ENCODE measurements around the gene XXYLT1.

XXYLT1 gene

DNA sequence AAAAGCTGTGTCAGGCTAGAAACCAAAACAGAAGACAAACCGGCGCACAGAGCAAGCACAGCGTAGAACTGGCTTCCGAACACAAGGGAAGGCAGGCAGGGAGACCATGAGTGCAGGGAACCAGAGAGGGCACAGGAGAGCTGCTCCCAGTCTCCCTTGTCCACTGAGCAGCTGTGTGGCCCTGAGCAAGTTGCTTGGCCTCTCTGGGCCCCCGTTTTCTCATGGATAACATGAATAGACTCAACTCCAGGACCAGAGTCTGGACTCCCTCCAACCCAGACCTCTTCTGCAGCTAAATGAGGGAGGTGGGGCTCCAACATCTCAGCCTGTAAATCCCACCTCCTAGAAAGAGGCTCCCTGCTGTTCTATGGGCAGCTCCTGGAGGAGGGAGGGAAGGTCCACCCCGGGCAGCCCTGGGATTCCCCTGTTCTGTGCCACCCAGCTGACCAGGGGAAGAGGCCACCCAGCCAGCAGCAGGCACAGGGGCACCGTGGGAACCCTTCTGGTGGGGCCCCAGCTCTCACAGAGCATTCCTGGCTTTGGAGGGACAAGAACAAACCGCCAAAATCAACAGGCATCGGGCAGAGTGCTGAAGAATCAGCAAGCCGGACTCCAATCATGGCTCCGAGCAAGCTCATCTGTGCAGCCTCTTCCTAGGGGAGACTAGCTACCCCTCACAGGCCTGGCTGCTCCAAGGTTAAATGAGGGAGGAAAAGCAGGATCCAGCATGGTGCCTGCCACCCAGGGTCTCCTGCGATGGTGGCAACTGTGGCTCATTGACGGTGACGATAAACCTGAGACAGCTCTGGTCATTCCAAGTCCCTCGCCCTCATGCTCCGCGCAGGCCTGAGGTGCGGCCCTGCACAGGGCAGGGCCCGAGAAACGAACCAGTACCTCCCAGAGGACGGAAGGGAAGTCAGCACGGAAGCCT is 15.1 kb downstream of the XXYLT1 start:
- Histone ChIP-seq H2AFZ (ENCODE audit: low read depth, low read length, severe bottlenecking) (no peak overlapping the region), H3K9me2 (replicated peaks; ENCODE audit: insufficient read depth, low read length) (no peaks in the 10 kb centered on the region), H3K36me3 (ENCODE audit: low read length) (no peaks in the 10 kb centered on the region), H3K9ac (ENCODE audit: low read length) (no peak overlapping the region), H3K27me3 (ENCODE audit: low read length) (no peaks in the 10 kb centered on the region), H3K9me3 (ENCODE audit: insufficient read depth, low read length) (no peaks in the 10 kb centered on the region), H3K27ac (ENCODE audit: low read depth, low read length) (no peak overlapping the region), H3F3A (ENCODE audit: insufficient read depth) (no peaks in the 10 kb centered on the region; the same call in 1 of the 2 replicates), H4K20me1 (ENCODE audit: low read depth, low read length) (no peaks in the 10 kb centered on the region), H3K4me3 (ENCODE audit: insufficient read depth, low read length, poor library complexity, severe bottlenecking) (no peak overlapping the region), H3K79me2 (ENCODE audit: insufficient read depth, low read length) (no peaks in the 10 kb centered on the region), H3K4me2 (ENCODE audit: low read depth, low read length, poor library complexity, severe bottlenecking) (no peak overlapping the region)
- no peak for TF ChIP-seq EZH2phosphoT487 (conservative IDR thresholded peaks at IDR 0.05; ENCODE audit: low read length)
- TF ChIP-seq, protein P1, sequence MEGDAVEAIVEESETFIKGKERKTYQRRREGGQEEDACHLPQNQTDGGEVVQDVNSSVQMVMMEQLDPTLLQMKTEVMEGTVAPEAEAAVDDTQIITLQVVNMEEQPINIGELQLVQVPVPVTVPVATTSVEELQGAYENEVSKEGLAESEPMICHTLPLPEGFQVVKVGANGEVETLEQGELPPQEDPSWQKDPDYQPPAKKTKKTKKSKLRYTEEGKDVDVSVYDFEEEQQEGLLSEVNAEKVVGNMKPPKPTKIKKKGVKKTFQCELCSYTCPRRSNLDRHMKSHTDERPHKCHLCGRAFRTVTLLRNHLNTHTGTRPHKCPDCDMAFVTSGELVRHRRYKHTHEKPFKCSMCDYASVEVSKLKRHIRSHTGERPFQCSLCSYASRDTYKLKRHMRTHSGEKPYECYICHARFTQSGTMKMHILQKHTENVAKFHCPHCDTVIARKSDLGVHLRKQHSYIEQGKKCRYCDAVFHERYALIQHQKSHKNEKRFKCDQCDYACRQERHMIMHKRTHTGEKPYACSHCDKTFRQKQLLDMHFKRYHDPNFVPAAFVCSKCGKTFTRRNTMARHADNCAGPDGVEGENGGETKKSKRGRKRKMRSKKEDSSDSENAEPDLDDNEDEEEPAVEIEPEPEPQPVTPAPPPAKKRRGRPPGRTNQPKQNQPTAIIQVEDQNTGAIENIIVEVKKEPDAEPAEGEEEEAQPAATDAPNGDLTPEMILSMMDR (IDR thresholded peaks at IDR 0.05; ENCODE audit: insufficient read depth, low read length, poor library complexity, severe bottlenecking): no peak

DNA sequence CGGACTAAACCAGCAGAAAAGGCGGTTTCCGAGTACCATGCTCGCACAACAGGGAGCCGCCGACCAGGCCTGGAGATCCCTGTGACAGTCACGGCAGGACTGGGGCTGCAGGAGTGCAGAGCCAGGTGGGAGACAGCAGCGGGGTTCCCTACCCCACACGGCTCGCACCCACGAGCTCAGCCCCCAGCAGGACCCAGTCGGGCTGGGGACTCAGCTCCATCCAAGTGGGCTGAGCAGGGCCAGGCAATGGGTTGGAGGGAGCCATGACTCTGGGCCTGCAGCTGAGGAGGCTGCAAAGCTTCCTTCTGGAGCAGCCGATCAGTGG is 15.8 kb downstream of the XXYLT1 start:
- Histone ChIP-seq H2AFZ (ENCODE audit: low read depth, low read length, severe bottlenecking) (no peak overlapping the region), H3K9ac (ENCODE audit: low read length) (no peak overlapping the region), H3F3A (ENCODE audit: insufficient read depth) (no peaks in the 10 kb centered on the region; the same call in 1 of the 2 replicates), H3K4me2 (ENCODE audit: low read depth, low read length, poor library complexity, severe bottlenecking) (no peak overlapping the region), H3K9me3 (ENCODE audit: insufficient read depth, low read length) (no peaks in the 10 kb centered on the region), H3K79me2 (ENCODE audit: insufficient read depth, low read length) (no peaks in the 10 kb centered on the region), H3K9me2 (replicated peaks; ENCODE audit: insufficient read depth, low read length) (no peaks in the 10 kb centered on the region), H3K27me3 (ENCODE audit: low read length) (no peaks in the 10 kb centered on the region), H4K20me1 (ENCODE audit: low read depth, low read length) (no peaks in the 10 kb centered on the region), H3K36me3 (ENCODE audit: low read length) (no peaks in the 10 kb centered on the region), H3K4me3 (ENCODE audit: insufficient read depth, low read length, poor library complexity, severe bottlenecking) (no peak overlapping the region), H3K27ac (ENCODE audit: low read depth, low read length) (no peak overlapping the region)
- TF ChIP-seq, protein P1 (IDR thresholded peaks at IDR 0.05; ENCODE audit: insufficient read depth, low read length, poor library complexity, severe bottlenecking): no peak
- TF ChIP-seq EZH2phosphoT487 (conservative IDR thresholded peaks at IDR 0.05; ENCODE audit: low read length): no peak

DNA sequence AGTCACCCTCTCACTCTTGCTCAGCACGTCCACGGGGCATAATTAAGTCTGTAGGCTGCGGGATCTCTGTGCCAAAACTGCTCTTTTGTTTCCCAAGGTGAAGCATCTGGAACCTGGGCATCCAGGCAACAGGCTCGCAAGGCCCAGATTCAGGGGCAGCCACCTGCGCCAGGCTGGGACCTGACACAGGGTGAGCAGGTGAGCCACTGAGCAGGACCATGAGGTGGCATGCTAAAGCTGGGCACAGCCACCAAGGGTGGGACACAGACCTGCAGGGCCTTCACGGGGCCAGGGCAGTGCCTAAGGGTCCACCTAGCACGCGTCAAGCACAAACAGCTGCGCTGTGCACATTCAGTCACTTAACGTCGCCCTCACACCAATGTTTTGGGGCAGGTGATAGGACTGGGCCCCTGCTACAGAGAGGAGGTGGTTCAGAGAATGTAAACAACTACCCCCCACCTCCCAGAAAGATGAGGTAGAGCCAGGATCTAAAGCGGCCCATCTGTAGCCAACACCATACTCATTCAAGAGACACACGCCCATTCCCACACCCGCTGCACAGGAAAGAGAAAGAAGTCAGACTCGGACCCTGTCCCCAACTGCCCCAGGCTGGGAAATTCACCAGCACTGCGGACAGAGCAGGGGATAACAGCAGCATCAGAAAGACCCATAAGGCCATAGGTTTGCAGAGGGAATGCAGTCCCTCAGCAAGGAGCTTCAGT is 16.3 kb downstream of the XXYLT1 start:
- Histone ChIP-seq H4K20me1 (ENCODE audit: low read depth, low read length) (no peaks in the 10 kb centered on the region), H3K27ac (ENCODE audit: low read depth, low read length) (no peak overlapping the region), H3K9ac (ENCODE audit: low read length) (no peak overlapping the region), H3K4me2 (ENCODE audit: low read depth, low read length, poor library complexity, severe bottlenecking) (no peak overlapping the region), H3K27me3 (ENCODE audit: low read length) (no peaks in the 10 kb centered on the region), H3K9me3 (ENCODE audit: insufficient read depth, low read length) (no peaks in the 10 kb centered on the region), H3K79me2 (ENCODE audit: insufficient read depth, low read length) (no peaks in the 10 kb centered on the region), H3F3A (ENCODE audit: insufficient read depth) (no peaks in the 10 kb centered on the region; the same call in 1 of the 2 replicates), H3K36me3 (ENCODE audit: low read length) (no peaks in the 10 kb centered on the region), H2AFZ (ENCODE audit: low read depth, low read length, severe bottlenecking) (no peak overlapping the region), H3K4me3 (ENCODE audit: insufficient read depth, low read length, poor library complexity, severe bottlenecking) (no peak overlapping the region), H3K9me2 (replicated peaks; ENCODE audit: insufficient read depth, low read length) (no peaks in the 10 kb centered on the region)
- TF ChIP-seq EZH2phosphoT487 (conservative IDR thresholded peaks at IDR 0.05; ENCODE audit: low read length): no peak
- TF ChIP-seq, protein P1 (IDR thresholded peaks at IDR 0.05; ENCODE audit: insufficient read depth, low read length, poor library complexity, severe bottlenecking): no peak

Measured in SU-DHL-6 (cell line).